HepG2 (cell line): ENCODE data around the gene CDX4.

Experiments used
- CEBPB ChIP-seq: IDR thresholded peaks from 2 replicates; pipeline ENCODE4 v1.6.1; 2011; ENCODE audit warnings: low read depth, low read length, improper control_type of control experiment, borderline replicate concordance
- MYC ChIP-seq: sonication (generic); formaldehyde crosslinking; IDR thresholded peaks from 2 replicates; pipeline ENCODE4 v1.9.0; 2021; ENCODE audit warnings: missing genetic modification reagents, borderline replicate concordance

DNA sequence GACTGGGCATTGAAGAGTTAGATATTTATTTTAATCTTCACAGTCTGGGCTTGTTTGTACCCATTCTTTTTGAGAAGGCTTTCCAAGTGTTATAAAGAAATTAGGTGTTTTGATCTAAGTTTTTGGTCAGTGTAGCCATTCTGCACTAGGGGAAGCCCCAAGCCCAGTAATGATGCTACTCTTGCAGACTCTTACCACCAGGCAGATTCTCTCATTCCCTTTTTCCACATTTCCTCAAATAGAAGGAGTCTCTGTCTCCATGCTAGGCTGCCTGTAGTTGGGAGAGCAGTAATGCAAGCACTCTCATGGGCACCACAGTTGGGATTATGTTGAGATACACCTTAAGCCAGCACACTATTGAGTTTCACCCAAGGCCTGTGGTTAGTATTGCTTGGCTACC, 21.5 kb downstream of the CDX4 start:
- TF ChIP-seq MYC (no peak), CEBPB (no peak)
